GM04503 (cell line): ENCODE measurements around the gene NOTCH1.

Source experiments
- DNase-seq: peaks from one replicate; pipeline ENCODE4 v3.0.0-alpha.2; 2012; ENCODE audit warnings: low read depth

NOTCH1 gene

DNA sequence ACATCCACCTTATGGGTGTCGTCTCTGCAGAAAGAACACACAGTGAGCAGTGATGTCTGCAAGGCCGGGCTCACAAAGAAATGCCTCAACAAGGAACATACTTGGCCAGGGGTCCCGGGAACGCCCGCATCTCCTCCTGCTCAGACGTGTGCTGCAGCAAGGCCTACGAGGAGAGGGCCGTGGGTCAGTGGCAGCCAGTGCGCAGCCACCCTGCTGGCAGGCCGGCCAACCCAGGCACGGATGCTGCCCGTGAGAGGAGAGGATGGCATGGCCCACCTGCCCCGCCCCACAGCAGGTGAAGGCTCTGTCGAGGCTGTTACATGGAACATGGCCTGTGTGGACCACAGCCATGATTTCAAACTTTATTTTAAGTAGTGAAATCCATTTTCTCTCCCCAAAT lies 82.3 kb downstream of the NOTCH1 start:
- no peak for DNase-seq

- DNase-seq = no peak
Observed at GRCh38 chr9:136462664-136463063, 83.2 kb downstream of the NOTCH1 start.

- DNase-seq = no peak
Observed at GRCh38 chr9:136460772-136461325, 85.0 kb downstream of the NOTCH1 start.

GRCh38 chr9:136459425-136459824 lies 86.4 kb downstream of the NOTCH1 start:
- DNase-seq = no peak

DNA sequence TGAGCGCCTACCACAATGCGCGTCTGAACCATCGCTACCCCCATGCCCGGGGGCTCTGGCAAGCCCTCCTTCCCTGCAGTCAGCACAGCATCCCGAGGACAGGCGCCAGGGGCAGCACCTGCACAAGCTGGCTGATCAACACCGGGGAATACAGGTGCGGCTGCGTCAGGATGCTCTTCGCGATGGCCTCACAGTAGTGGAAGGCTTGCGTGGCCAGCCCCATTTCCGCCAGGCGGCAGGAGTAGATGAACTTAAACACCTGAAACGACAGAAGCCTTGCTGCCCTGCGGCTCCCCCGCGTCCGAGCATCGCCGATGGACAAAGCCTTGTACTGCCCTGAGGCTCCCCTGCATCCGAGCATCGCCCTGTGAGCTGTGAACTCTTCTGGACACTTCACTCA lies 88.5 kb downstream of the NOTCH1 start:
- DNase-seq = no peak

- no peak for DNase-seq
Observed at GRCh38 chr9:136456258-136456657, 89.6 kb downstream of the NOTCH1 start.

- DNase-seq = no peak
Observed at GRCh38 chr9:136455043-136456002, 90.5 kb downstream of the NOTCH1 start.

DNA sequence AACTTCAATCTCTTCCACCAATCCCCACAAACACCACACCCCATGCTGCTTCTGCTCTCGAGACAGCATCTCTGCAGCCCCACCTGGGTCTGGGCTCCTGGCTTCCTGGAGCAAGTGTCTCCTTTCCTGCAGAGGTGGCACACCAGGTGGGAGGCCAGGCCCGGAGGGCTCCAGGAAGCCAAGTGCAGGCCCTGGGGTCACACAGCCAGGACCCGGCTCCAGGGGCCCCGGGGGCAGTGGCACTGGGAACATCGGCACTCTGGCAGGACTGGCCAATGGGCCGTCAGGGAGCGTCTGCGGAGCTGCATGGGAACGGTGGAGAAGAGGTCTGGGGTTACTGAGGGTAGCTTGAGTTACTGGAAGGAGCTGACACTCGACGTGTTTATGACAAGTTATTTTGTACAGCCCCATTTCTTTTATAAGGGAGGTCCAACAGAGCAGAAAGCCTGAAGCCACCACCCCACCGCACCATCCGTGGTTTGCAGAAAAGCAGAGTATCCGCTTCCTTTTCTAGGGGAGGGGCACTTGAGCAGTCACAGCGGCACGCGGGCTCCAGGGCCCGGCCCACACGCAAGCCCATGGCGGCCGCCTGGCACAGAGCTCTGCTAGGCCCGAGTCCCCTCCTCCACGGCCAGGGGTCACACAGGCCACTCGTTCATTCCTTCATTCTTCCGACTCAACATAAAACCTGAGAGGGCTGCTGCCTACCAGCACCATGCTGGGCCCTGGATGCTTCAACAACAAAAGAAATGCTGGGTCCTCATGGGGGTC lies 91.6 kb downstream of the NOTCH1 start:
- no peak for DNase-seq

DNA sequence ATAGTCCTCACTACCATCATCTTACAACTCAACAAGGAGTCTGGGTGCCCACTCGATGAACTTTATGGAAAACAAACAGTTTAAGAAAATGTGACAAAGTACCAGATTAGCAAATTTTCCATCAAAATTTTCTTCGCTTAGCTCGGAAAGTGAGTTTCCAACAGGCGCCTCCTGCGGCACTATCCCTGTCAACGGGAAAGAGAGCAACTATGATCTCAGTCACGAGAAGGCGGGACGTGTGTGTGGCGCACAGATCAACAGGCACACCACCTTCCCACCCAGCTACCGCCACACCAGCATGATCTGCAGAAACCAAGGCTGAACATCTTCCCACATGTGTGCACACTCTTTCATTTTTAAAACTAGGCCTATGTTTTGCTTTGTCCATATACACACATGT lies 92.5 kb downstream of the NOTCH1 start:
- no peak for DNase-seq

DNA sequence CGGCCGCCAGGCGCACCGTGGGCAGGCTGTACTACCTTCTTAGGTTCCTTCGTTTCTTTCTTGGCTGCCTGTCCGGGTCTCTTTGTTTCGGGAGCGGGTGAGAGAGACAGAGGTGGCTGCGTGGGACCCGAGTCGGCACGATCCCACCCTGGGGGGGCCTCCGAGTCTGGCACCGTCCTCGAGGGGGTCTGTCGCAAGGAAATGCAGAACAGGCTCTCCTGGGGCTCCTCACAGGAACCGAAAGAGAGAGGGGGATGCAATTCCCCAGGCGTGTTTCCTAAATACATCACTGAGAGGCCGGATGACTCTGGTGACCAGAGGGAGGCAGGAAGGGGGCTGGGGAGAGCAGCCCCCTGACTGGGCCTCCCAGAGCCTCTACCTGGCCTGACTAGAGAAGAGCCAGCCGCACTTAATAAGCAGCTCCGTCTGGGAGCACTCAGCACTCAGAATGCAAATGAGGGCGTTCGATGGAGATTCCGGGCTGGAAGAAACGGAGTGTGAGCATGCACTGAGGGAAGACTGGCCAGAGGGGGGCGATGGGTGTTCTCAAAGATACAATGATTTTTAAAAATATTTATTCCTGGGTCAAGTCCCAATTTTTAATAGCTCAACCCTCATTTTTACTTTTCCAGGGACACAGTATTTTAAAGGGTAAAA lies 94.5 kb downstream of the NOTCH1 start:
- no peak for DNase-seq

DNA sequence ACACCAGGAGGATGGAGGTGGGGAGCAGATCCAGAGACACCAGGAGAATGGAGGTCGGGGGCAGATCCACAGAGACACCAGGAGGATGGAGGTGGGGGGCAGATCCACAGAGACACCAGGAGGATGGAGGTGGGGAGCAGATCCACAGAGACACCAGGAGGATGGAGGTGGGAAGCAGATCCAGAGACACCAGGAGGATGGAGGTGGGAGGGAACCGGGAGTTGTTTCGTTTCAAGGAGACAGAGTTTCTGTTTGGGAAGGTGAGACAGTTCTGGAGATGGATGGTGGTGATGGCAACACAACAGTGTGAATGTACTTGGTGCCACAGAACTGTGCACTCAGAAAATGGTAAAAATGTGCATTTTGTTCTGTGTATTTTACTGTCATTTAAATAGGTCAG lies 97.2 kb downstream of the NOTCH1 start:
- DNase-seq = no peak

GRCh38 chr9:136447173-136447778 lies 98.6 kb downstream of the NOTCH1 start:
- DNase-seq = no peak

DNA sequence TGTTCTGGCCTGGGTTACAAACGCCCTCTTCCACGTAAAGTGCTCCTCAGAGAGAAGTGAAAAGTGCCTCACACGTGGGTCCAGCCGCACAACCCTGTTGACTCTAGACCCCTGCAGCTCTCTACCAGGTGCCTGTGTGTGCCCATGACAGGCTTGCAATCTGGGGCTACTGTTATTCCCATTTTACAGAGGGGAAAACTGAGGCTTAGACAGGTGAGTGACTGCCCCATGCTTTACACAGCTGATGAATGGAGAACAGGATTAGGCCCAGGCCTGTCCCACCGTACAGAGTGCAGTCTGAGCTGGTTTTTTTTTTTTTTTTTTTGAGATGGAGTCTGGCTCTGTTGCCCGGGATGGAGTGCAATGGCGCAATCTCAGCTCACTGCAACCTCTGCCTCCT lies 100.0 kb downstream of the NOTCH1 start:
- DNase-seq = no peak
